GM04504 (cell line): ENCODE measurements around the gene XXYLT1.
A peak's percentile ranks its signal among the peaks of the same experiment; 100 is the strongest.

ENCODE experiments used
- DNase-seq: peaks from one replicate; pipeline ENCODE4 v3.0.0-alpha.2; 2012; ENCODE audit warnings: low read depth

Gene XXYLT1

DNA sequence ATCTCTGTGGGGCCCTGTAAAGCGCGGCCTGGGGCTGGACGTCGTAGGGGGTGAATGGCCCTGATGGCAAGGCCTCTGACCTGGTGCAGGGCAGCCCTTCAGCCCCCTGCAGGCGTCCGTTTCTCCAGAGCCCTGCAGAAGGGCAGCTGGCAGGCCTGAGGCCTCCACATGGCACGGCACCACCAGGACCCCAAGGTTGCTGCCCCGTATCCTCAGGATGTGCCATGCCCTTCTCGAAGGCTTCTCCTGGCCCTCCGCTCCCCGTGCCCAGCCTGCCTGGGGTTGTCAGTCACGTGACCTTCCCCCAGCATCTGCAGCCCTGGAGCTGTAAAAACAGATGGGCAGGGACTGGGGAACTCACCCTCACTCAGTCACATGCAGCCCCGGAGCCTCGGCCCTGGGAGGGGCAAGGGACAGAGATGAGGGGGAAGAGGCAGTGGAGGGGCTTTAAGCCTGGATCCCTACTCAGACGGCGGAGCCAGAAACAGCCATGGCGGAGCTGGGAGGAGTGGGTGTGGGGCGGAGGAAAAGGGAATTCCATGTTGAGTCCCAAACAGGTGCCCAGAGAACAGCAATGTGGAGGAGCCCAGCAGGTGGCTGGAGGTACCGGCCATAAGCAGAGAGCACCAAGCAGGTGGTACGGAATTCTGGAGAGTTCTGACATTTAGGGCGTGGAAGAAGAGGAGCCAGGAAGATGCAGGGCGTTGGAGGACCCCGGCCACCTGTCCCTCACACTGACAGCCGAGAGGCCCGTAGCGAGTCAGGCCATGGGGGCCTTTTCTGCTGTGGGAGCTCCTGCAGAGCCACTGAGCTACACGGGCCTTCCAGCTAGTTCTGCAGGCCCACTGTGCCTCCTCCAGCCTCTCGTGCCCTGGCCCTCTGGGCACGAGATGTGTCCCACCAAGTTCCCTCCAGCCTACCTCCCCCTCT is 193.1 kb downstream of the XXYLT1 start:
- no peak for DNase-seq

DNA sequence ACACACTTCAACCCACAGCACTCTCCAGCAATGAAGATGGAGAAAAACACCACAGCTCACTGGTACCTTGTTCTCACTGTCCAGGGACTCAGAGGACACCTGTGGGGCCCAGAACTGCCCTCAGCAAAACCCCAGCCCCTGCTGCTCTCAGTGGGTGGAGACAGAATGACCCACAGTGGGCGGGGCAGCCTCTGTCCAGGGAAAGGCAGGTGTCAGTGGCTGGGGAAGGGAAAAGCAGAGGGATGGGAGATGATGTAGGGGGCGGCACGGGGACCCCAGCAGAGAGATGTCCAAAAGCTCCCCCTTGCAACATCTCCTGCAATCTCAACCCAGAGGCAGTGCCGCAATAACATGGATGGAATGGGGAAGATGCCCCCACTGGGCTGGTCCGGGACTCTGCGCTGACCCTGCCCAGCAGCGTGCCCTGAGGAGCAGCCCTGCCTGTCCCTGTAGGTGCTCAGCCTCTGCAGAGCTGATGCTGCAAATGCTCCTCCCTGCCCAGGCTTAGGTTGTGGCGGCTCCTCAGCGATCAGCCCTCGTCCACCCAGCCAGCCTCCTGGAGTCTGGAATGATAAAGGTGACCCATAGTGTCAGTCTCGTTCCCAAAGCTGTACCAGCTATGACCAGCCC is 193.9 kb downstream of the XXYLT1 start:
- no peak for DNase-seq

DNA sequence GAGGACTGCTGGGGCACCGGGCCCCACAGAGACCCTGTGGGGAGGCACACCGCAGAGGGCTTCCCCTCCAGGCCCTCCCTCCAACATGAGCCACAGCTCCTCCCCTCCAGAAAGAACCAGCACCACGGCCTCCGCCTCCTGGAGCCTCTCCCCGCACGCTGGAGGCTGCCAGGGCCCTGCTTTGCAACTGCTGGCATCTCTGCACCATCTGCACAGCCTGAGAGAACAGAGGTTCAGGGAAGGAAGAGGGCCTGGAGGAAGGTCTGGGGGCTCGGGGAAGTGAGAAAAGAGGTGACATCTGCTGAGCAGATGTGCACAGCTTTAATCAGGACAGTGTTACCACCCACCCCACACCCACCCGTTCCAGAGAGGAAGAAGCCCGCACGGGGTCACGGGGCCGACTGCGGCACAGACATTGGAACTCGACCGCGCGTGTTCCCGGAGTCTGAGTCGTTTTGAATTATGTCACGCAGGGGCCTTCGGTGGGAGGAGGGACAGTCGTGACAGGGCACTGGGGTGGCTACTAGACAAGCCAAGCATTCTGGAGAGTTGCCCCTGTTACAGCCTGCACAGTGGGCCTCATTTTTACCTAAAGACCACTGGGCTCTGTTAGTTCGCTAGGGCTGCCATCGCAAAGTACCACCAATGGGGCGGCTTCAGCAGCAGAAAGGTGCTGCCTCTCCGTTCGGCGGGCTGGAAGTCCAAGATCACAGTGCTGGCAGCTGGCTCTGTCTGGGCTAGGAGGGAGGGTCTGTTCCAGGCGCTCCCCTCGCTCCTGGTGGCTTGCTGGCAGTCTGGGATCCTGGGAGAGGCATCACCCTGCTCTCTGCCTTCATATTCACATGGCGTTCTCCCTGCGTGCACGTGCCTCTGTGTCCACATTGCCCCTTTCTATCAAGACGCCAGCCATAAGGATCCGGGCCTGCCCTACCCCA is 194.8 kb downstream of the XXYLT1 start:
- peak; percentile 1 for DNase-seq

DNA sequence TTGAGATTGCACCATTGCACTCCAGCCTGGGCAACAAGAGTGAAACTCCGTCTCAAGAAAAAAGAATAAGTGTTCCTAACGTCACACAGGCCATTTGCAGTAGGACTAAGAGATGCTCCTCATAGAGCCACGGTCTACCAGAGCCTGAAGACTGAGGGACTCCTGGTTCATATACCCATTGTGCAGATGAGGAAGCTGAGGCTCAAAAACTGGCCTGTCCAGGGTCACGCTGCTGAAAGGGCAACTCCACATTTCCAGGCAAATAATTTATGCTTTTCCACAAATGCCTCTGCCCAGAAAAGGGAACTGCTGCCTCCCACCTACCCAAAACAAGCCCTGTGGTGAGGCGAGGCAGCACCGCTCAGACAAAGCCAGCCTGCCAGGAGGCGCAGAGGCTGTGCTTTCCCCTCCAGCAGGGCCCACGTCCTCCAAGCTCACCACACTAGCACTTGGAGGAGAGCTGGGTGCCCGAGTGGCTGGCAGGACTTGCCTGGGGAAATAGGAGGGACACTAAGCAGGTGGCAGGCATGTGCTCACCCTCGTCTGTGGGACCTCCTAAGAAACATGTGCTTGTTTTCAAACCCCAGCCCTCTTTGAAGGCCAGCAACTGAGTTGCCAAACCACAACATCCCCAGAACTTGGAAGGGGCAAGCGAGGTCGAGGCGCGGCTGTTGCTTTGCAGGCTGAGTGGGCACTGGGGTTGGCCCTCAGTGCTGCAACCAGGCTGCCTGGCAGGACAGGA is 195.6 kb downstream of the XXYLT1 start:
- DNase-seq, result peak; percentile 3

DNA sequence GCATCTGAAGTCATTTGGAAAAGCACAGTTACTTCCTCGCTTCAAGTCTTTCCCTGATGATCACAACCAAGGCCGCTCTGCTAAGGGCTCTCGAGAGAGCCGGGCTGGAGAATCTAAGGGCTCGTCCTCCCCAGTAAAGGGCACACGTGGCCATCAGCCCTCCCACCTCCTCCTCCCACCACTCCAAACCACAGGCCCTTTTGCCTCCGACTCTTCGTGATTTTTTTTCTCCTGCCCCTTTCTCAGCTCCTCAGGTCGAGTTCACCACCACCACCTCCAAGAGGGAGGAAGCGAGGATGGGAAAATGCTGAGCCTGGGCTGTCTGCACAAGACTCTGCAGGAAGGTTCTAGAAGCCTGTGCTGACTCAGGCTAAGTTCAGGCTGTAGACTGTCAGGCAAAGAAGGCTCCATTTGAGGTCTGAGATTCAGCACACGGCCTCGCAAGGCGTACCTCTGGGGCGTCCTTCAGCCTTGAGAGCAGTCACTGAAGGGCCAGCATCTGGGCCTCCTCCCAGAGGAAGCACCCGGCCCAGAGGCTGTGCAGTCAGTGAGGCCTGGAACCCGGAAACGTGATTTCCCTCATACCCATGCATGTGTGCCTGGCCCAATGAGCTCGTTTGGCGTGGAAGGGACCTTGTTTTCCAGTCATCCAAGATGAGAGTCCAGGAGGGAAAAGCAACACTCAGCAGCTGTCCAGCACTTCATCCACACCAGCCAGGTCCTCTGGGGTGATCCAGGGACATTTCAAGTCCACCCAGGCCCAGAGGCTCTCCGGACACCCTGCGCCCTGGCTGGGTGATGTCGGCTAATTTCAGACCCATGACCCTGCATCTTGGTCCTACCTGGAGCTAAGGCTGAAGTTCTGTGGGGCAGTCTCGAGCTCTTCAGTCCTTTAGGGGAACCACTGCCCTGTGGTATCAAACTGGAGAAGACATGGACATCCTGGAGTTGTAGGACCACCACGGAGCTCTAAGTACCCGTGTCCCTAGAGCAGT is 196.8 kb downstream of the XXYLT1 start:
- DNase-seq, result no peak

DNA sequence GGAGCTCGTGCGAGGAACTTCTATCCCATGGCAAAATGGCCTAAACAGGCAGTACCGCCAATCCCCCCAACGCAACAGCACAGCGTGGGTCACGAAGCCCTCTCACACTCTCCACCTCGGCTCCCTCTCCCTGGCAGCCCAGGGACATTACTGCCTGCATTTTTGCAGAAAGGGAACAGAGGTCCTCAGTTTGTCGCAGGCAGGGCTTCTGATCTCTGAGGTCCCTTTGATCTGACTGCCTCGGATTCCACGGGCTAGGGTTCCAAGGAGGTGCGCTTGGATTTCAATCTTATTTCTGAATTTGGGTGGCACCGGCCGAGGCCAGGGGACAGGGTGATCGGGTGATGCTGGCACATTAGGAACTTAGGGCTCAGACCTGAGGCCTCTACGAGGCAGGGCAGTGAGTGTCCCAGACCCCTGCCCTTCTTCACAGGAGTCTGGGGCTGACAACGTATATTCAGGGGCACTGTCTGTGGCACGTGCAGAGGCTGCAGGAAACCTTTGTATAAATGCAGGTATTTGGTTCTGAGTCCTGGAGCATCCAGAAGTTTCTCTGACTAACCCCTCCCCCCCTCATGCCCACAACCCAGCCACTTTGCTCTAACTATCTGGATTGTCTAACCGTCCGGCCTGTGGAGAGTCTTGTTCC is 197.9 kb downstream of the XXYLT1 start:
- no peak for DNase-seq

DNA sequence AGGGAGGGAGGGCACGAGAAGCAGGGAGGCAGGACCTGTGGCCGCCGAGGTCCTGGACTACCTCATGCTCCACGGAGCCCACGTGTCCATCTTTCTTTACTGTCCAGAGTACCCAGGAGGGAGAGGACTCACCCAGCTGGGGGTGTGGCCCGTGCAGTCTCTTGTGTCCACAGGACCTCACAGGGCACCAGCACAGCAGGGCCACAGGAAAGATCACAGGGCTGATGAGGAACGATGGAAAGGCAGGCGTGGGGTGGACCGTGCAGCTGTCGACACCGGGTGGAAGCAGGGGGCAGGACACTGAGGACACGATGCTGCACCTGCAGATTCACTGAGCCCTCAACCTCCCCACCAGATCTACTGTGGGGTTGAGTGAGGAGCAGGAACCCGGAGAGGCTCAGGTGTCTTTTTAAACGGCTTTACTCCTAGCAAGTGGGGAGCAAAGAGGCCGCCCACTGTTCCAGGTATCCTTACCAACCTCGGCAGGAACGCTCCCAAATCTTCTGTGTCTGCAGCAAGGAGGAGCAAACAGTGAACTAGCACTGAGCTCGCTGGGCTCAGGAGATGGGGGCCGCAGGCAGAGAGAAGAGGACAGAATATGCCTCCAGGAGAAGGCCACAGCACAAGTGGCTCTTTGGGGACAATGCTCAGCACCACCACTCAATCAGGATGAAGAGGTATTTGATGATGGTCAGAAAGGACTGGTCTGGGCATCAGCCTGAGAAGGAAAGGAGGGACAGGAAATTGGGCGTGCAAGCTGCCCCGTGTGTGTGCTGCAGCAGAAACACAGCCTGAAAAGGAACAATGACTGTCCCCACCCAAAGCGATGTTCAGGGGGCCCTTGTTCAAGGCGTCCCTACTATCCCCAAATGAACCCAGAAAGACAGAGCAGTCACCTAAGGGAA is 198.8 kb downstream of the XXYLT1 start:
- DNase-seq, result no peak

DNA sequence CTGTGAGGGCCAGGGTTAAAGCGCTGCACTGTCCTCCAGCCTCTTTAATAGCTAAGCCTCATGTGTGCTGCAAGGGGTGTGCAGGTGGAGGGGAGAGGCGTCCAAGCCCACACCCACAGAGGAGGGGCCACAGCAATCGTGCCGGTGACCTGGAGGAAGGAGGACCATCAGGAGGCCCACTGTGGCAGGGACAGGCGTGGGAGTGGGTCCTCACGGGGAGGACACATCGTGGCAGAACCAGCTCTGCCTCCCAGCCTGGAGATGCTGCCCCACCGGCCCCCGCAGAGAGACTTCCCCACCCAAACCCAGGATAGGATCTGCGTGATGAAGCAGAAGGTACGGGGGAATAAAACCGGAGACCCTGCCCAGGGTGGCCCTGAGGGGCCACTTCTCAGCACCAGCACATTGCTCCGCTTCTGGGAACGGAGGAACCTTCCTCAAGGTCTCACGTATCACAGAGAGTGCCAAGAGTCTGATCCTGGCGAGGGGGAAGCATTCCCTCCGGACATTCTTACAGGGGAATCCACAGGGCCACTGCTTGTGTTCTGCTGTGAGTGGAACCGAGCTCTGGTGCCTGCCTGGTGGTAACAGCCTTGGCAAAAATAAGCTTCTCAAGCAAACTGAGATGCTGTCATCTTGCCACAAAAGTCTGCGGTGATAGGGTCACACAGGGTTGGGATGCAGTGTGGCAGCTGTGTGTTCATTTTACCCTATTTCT is 199.8 kb downstream of the XXYLT1 start:
- DNase-seq, result no peak

DNA sequence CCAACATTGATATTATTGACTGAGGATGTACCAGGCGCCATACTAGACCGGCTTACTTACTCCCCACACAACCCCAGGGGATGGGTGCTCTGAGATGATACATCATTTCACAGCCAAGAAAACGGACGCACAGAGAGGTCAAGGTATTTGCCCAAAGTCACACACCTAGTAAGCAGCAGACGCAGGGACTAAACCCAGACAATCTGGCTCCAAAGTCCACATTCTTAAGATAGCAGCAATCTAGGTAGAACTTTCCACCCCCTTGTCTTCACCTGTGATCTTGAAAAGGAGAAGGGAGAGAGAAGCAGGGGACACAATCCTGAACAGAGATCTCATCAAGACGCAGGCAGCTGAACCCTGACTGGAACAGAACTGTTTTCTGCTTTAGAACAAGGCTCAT is 200.6 kb downstream of the XXYLT1 start:
- no peak for DNase-seq

DNA sequence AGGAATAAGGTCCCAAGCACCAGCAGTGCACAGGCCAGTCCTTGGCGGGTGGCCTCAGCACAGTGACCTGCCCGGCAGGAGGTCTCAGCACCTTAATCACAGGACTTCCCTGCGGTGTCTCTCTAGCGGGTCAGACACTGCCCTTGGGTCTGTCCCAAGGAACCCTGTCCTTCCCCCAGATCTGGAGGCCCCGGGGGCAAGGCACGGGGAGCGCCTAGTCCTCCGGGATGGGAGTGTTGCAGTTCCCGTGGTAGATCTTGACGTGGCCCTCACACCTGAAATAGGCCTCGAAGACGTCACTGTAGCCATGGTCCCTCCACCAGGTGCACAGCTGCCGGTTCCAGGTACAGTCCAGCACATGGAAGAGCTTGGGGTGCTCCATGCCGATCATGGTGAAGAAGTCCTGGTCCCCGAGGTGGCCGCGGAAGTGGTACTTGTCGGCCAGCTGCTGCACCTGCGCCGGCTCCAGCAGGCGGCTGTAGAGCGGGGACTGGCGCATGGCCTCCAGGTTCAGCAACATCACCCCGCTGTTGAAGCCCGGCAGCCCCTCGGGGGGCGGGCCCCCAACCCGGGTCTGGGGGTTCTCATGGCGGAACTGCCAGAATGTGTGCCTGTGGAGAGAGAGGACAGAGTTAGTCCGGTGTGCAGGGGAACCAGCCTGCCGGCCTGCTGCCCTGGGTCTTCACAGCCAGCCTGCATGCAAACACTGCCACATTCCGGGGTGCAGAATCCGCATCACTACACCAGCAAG is 201.3 kb downstream of the XXYLT1 start:
- no peak for DNase-seq

DNA sequence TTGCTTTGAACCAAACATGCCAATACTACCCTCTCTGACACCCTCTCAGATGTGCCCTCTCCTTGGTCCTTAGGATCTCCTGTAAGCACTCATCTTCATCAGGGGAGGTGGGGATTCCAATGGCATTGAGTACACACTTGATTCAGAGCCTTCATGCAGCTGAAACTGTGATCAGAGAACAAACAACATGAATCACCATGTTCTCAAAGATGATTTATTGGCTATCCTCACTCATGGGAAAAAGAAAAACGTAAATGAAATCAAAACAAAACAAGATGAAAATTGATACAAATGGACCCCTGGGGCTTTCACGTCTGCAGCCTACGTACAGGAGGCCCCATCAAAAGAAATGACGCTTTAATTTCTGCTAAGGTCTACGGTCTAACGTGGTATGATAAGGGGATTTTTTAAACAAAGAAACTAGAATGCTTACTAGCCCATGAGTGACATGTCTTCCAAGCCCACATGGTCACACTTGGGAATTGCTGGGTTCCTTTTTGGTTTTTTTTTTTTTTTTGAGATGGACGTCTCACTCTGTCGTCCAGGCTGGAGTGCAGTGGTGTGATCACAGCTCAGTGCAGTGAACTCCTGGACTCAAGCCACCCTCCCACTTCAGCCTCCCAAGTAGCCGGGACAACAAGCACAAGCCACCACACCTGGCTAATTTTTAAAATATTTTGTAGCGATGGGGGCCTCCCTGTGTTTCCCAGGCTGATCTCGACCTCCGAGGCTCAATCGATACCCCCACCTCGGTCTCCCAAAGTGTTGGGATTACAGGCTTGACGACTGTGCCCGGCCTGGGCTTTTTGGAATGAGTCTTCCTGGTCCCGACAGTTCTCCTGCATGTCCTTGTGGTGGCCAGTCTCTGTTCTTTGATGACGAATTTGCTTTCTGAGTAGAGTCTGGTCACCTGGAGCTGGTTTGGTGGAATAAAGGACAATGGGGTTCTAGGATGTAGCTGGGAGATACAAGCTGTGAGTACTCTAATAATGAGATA is 202.6 kb downstream of the XXYLT1 start:
- no peak for DNase-seq

DNA sequence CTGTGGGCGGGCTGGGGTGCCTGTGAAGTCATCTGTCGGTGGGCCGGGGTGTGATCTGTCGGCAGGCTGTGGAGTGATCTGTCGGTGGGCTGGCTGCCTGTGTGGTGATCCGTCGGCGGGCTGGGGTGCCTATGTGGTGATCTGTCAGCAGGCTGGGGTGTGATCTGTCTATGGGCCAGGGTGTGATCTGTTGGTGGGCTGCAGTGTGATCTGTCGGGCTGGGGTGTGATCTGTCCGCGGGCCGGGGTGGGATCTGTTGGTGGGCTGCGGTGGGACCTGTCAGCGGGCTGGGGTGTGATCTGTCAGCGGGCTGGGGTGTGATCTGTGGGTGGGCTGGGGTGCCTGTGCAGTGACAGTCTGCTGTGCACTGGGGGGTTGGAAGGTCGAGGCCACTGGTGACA is 204.5 kb downstream of the XXYLT1 start:
- no peak for DNase-seq

DNA sequence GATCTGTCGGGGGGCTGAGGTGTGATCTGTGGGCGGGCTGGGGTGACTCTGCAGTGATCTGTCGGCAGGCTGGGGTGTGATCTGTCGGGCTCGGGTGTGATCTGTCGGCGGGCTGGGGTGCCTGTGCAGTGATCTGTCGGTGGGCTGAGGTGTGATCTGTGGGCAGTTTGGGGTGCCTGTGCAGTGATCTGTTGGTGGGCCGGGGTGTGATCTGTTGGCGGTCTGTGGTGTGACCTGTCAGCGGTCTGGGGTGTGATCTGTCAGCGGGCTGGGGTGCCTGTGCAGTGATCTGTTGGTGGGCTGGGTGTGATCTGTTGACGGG is 205.1 kb downstream of the XXYLT1 start:
- no peak for DNase-seq

DNA sequence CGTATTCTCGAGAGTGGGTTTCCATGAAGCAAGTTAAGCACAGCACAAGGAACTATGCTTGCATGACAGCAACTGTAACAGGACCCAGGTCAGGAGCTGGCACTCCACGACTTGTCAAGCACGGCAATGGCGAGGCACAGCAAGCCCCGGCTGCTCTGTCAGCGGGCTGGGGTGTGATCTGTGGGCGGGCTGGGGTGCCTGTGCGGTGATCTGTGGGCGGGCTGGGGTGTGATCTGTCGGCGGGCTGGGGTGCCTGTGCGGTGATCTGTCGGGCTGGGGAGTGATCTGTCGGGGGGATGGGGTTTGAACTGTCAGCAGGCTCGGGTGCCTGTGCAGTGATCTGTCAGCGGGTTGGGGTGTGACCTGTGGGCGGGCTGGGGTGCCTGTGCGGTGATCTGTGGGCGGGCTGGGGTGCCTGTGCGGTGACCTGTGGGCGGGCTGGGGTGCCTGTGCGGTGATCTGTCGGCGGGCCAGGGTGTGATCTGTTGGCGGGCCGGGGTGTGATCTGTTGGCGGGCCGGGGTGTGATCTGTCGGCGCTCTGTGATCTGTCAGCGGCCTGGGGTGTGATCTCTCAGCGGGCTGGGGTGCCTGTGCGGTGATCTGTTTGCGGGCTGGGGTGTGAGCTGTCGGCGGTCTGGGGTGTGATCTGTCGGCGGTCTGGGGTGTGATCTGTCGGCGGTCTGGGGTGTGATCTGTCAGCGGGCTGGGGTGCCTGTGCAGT is 205.7 kb downstream of the XXYLT1 start:
- DNase-seq, result no peak

DNA sequence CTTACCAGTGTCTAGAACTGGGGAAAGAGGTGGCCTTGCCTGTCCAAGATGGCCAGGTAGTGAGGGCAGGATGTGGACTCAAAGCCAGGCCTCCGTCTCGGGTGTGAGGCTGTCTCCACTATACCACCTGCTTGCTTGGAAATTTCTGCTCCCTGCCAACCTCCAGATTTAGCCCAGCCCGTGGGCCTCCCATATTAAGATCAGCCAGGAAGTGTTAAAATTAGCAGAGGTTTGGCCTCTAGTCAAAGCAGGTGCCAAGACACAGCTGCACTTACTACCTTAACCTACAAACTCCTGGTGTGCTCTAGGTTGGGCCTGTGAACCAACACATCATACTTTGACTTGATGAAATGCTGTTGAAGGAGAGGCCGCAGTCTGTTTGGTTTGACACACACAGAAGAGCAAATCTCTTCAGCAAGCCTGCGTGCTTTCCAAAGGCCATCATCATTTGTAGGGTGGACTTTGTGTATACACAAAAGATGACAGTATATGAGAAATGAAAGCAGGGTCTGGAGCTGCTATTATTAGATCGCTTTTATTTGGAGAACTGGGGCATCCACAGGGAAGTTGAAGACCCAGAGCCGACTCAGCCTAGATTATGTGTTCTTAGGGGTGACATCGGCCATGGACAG is 206.5 kb downstream of the XXYLT1 start:
- DNase-seq, result no peak
